ENCODE data around the gene CORO2A.

Gene CORO2A

GRCh38 chr9:98203153-98203552 is 10.7 kb upstream of the CORO2A start:
- Histone ChIP-seq H3K27ac (ENCODE audit: extremely low read depth, low read depth, low read length) (no peak overlapping the region), H3K9me3 (ENCODE audit: control insufficient read depth, insufficient read depth, low read depth, low read length) (no peaks in the 10 kb centered on the region), H3K4me3 (ENCODE audit: low read depth, low read length) (no peak overlapping the region), H3K36me3 (ENCODE audit: control insufficient read depth in 2 of 2, insufficient read depth in 1 of 2, low read length in 2 of 2) (no peaks in the 10 kb centered on the region), H3K4me1 (ENCODE audit: control insufficient read depth, insufficient read depth, low read length) (no peaks in the 10 kb centered on the region)
- POLR2A ChIA-PET: no interaction called here
- CTCF ChIA-PET: interaction anchor here (1.1 to 5.5 kb wide), 6 partner anchors 10 to 572 kb away, joined by 3 to 56 read pairs (median 7); no protein-coding TSS in a partner anchor
- no peak for TF ChIP-seq SETDB1 (IDR thresholded peaks at IDR 0.05; ENCODE audit: insufficient read length, low read length)

- Histone ChIP-seq H3K27ac (ENCODE audit: extremely low read depth, low read depth, low read length) (no peak overlapping the region), H3K9me3 (ENCODE audit: control insufficient read depth, insufficient read depth, low read depth, low read length) (no peaks in the 10 kb centered on the region), H3K4me1 (ENCODE audit: control insufficient read depth, insufficient read depth, low read length) (no peaks in the 10 kb centered on the region), H3K4me3 (ENCODE audit: low read depth, low read length) (no peak overlapping the region), H3K36me3 (ENCODE audit: control insufficient read depth in 2 of 2, insufficient read depth in 1 of 2, low read length in 2 of 2) (no peaks in the 10 kb centered on the region)
- ChIA-PET CTCF (interaction anchor here (0.6 to 1.8 kb wide), 5 partner anchors 9 to 131 kb away, joined by 3 to 11 read pairs (median 5); no protein-coding TSS in a partner anchor), POLR2A (no interaction called here)
- TF ChIP-seq ZNF112 (tag by site-specific recombination; IDR thresholded peaks at IDR 0.05) (no peak), KLF17 (tag by site-specific recombination; IDR thresholded peaks at IDR 0.05) (no peak), ZNF2 (tag by site-specific recombination; IDR thresholded peaks at IDR 0.05) (no peak), BCL11B (tag by site-specific recombination; IDR thresholded peaks at IDR 0.05; ENCODE audit: low read depth) (no peak), ZNF37A (tag by site-specific recombination; IDR thresholded peaks at IDR 0.05) (no peak), BCL11A (tag by site-specific recombination; IDR thresholded peaks at IDR 0.05; ENCODE audit: low read depth) (no peak), ZNF302 (tag by site-specific recombination; IDR thresholded peaks at IDR 0.05; ENCODE audit: low read depth) (no peak), SCRT1 (tag by site-specific recombination; IDR thresholded peaks at IDR 0.05; ENCODE audit: borderline replicate concordance) (no peak), KLF7 (tag by site-specific recombination; IDR thresholded peaks at IDR 0.05; ENCODE audit: borderline replicate concordance) (no peak), ZFP41 (tag by site-specific recombination; IDR thresholded peaks at IDR 0.05; ENCODE audit: borderline replicate concordance) (no peak), ZNF580 (tag by site-specific recombination; IDR thresholded peaks at IDR 0.05) (no peak), ZNF114 (tag by site-specific recombination; IDR thresholded peaks at IDR 0.05) (no peak), ZNF654 (tag by site-specific recombination; IDR thresholded peaks at IDR 0.05; ENCODE audit: low read depth) (no peak), ZBTB8A (tag by site-specific recombination; IDR thresholded peaks at IDR 0.05) (no peak), ZNF558 (tag by site-specific recombination; IDR thresholded peaks at IDR 0.05) (no peak), KLF10 (tag by site-specific recombination; IDR thresholded peaks at IDR 0.05) (no peak), ZNF157 (tag by site-specific recombination; IDR thresholded peaks at IDR 0.05) (no peak), REST (tag by site-specific recombination; IDR thresholded peaks at IDR 0.05) (no peak), ZNF48 (tag by site-specific recombination; IDR thresholded peaks at IDR 0.05) (no peak)
Observed at GRCh38 chr9:98202252-98202651, 9.8 kb upstream of the CORO2A start.
